Mammary epithelial cell (primary cell): ENCODE measurements around the gene YKT6.

Experiments used
- CTCF ChIP-seq, 2 donors: IDR thresholded peaks in 1 of 2; conservative IDR thresholded peaks in 1 of 2; 2 replicates each; pipeline ENCODE4 v1.5.1; 2011 to 2012; ENCODE audit warnings: inconsistent platforms in 2 of 2, low read length in 2 of 2, mild to moderate bottlenecking in 2 of 2, control low read depth in 1 of 2, low read depth in 1 of 2; ENCODE audit not compliant: insufficient read depth in 1 of 2; ENCODE audit errors: extremely low read depth in 1 of 2
- EZH2 ChIP-seq: IDR thresholded peaks from 2 replicates; pipeline ENCODE4 v1.6.1; 2012; ENCODE audit warnings: low read length, inconsistent platforms, borderline replicate concordance

DNA sequence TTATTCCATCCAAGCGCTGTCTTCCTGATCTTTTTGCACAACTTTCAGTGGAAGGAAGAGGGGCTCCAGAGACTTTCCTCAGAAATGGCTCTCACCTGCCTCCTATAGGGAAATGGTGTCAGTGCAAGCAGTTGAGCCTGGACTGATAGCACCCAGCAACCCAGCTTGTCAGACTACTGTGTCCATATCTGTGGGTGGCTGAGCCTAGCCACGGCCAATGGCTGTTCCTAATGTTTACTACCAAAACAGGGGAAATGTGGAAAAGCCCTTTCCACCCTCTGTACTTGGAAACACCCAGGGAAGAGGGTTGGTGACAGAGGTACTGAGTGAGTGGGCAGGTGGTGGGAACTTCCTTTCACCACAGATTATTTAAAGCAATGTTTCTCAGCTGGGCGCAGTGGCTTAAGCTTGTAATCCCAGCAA is 4.3 kb upstream of the YKT6 start:
- TF ChIP-seq CTCF (conservative IDR thresholded peaks at IDR 0.05 in 1 of 2, IDR thresholded peaks at IDR 0.05 in 1 of 2; ENCODE audit: extremely low read depth in 1 of 2, insufficient read depth in 1 of 2, low read depth in 1 of 2, low read length in 2 of 2) = peak; percentile 75 to 76
- TF ChIP-seq EZH2 = no peak
